Measurements from ENCODE around the gene GNG8.

Gene GNG8

GRCh38 chr19:46606019-46606418, 30.0 kb downstream of the GNG8 start:
- peak overlapping the region; percentile 38 for H3K27ac ChIP-seq
- TF ChIP-seq CTCF (conservative IDR thresholded peaks at IDR 0.05; ENCODE audit: low read depth), result no peak
- ChIA-PET POLR2A (ENCODE audit: low non-redundant PET) (no interaction called here), CTCF (no interaction called here)
- no peak for DNase-seq (ENCODE audit: low spot score)

DNA sequence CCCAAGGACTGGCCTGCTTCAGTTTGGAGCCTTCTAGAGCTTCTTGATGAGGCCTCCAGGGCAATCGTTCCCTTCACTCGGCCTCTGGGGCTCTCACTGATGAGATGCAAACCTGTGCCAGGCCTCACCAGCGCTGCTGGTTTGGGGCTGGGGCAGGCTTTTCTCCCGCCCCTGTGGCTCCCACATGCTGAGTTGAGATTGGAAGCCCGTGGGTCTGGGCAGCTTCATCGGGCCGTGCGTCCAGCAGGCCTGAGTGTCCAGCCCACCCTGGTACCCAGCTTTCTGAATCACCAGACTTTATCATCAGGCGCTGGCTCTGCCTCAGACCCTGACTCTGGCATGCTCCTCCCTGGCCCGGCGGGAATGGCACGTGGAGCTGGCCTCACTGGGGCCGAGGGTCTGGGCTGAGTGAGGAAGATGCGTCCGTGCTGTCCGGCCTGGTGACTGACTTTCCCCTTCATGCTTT, 30.6 kb downstream of the GNG8 start:
- ChIA-PET CTCF (interaction anchor here (0.7 to 1.1 kb wide), 2 partner anchors 9 to 57 kb away, joined by 3 to 4 read pairs; no protein-coding TSS in a partner anchor), POLR2A (ENCODE audit: low non-redundant PET) (interaction anchor here (0.6 kb wide), 1 partner anchor 182 kb away, joined by 3 read pairs; no protein-coding TSS in a partner anchor)
- TF ChIP-seq CTCF (conservative IDR thresholded peaks at IDR 0.05; ENCODE audit: low read depth), result no peak
- peak overlapping the region; percentile 38 for H3K27ac ChIP-seq
- DNase-seq (ENCODE audit: low spot score), result no peak

- POLR2A ChIA-PET (ENCODE audit: low non-redundant PET), result interaction anchor here (0.6 kb wide), 1 partner anchor 183 kb away, joined by 3 read pairs; no protein-coding TSS in a partner anchor
Observed at GRCh38 chr19:46604781-46605355, 31.1 kb downstream of the GNG8 start.

DNA sequence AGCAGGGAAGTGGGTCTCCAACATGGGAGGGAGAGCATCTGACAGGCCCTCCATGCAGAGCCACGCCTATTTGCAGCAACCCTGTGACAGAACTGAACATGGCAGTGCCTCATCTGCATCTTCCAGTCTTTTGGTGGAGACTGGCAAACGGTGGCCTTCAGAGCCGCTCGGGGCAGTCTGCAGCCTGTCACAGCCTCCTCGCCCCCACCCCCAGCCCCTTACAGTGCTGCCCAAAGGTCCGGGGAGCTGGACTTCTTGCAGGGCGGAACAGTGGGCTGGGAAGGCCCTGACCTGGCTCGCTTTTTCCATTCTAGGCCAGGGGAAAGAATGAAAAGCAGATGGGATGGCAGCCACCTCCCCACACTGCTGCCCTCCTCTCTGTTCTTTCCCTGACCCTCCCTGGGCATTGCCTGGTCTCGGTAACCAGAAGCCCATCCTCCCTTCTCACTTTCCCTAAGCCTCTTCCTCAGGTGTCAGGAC, 32.2 kb downstream of the GNG8 start:
- H3K27ac ChIP-seq, result peak overlapping the region; percentile 97
- no peak for DNase-seq (ENCODE audit: low spot score)
- TF ChIP-seq CTCF (conservative IDR thresholded peaks at IDR 0.05; ENCODE audit: low read depth), result no peak
- ChIA-PET CTCF (no interaction called here), POLR2A (ENCODE audit: low non-redundant PET) (no interaction called here)

More at GRCh38 chr19:46604781-46605355, 31.1 kb downstream of the GNG8 start:
- CTCF ChIA-PET, result interaction anchor here (0.7 to 1.1 kb wide), 2 partner anchors 9 to 57 kb away, joined by 3 to 4 read pairs; no protein-coding TSS in a partner anchor
- peak overlapping the region; percentile 38 for H3K27ac ChIP-seq
- DNase-seq (ENCODE audit: low spot score), result no peak
- no peak for TF ChIP-seq CTCF (conservative IDR thresholded peaks at IDR 0.05; ENCODE audit: low read depth)

- ChIA-PET POLR2A (ENCODE audit: low non-redundant PET) (no interaction called here), CTCF (interaction anchor here (0.9 to 1.6 kb wide), 2 partner anchors 11 to 59 kb away, joined by 3 to 8 read pairs; no protein-coding TSS in a partner anchor)
- DNase-seq (ENCODE audit: low spot score), result no peak
- peak overlapping the region; percentile 97 for H3K27ac ChIP-seq
- TF ChIP-seq CTCF (conservative IDR thresholded peaks at IDR 0.05; ENCODE audit: low read depth), result no peak
Observed at GRCh38 chr19:46603195-46603637, 32.8 kb downstream of the GNG8 start.

DNA sequence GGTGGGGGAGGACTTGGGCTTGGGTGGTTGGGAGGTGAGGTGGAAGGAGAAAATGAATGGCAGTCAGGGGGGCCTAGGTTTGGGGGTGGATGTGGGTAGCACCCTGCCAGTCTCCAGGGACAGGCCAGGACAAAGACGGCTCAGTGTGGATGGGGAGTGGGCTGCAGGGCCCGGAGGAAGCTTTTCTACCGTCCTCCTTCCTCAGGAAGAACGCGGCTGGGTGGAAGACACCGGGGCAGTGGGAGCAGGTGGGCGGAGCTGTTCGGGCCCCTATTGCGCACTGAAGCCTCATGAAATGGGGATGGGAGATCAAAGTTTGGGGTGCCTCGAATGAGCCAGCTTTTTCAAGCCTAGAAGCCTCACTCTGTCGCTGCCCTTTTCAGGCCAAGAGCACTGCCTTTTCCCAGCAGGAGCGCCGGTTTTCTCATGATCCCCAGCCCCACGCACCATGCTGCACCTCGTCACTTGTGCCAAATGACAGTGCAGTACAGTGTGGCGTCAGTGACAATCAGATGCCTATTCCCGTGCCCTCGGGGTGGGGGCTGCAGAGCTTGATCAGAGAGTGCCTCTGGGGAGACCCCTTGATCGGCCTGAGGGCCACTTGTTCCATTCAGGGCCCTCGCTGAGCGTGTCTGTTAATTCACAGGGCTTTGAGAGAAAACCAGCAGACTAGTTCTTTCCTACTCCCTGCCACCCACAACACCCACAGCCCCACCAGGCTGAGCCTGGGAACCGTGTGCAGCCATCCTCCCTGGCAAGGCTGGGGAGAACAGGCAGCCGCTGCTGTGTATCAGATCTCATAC, 33.4 kb downstream of the GNG8 start:
- POLR2A ChIA-PET (ENCODE audit: low non-redundant PET), result no interaction called here
- TF ChIP-seq CTCF (conservative IDR thresholded peaks at IDR 0.05; ENCODE audit: low read depth), result no peak
- peak overlapping the region; percentile 97 for H3K27ac ChIP-seq

More for the DNA sequence above, 33.4 kb downstream of the GNG8 start:
- CTCF ChIA-PET, result interaction anchor here (0.6 to 1.6 kb wide), 3 partner anchors 12 to 82 kb away, joined by 3 to 8 read pairs (median 4); no protein-coding TSS in a partner anchor
- no peak for DNase-seq (ENCODE audit: low spot score)

All from RWPE1 (cell line).